GM04503 (cell line): ENCODE results near the gene HMX2.
A peak's percentile ranks its signal among the peaks of the same experiment; 100 is the strongest.
"Not testable (repeated sequence)": the region's sequence is repeated elsewhere in the genome, so short reads cannot be mapped to it uniquely, and the experiment has no call there.

Experiments used
- DNase-seq: peaks from one replicate; pipeline ENCODE4 v3.0.0-alpha.2; 2012; ENCODE audit warnings: low read depth

Gene HMX2

DNA sequence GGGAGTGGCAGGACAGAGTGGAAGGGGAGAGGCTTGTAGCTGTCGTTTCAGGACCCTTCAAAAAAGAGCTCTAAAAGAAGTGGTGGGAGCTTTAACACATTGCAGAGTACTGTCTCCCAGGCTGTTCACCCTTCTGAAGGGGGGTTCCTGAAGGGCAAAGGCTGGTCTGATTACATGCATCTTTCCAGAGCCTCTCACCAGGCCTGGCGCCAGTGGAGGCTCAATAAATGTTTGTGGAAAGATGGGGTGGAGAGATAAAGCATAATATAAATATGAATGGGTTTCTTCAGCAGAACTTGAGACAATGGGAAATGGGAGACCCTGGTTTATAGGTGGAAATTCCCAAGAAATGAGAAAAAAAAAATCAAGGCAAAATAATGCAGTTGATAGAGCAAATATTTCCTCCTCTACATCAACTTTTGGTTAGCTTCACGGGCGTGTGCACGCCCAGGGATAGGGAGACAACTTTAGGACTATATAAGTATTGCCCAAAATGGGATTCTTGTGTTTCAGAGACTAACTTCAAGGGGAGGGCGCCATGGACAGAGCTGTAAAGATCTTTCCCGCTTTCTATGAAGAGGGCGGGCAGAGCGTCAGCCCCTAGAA, 5.7 kb downstream of the HMX2 start:
- no peak for DNase-seq

DNA sequence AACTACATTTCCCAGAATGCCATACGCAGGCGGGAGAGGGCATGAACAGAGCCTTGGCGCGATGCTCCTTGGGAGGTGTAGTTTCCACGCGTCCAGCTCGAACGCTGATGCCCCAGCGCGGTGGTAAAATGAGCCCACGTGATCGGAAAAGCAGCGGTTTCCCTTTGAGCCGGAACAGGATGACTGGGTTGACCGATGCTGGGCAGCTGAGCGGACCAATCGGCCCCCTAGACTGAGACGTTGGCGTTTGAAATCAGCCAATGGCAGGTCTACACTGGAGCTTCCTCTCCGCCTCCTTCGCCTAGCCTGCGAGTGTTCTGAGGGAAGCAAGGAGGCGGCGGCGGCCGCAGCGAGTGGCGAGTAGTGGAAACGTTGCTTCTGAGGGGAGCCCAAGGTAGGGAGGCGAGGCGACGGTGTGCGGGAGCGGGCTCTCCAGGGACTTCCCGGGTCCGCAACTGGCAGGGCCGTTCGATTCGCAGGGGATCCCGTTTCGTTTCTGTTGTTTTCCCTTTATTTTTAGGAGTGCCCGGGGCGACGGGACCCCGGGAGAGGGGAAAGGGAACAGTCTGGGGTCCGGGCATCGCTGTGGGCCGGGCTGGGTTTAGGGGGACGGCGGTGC, 6.3 kb downstream of the HMX2 start, which contains the start of gene BUB3:
Gene BUB3 (plus strand): TSS at position 311 of the 619 bp plus-strand sequence. CDS start 516 bp downstream, outside the sequence.
- DNase-seq, result peak; percentile 98

DNA sequence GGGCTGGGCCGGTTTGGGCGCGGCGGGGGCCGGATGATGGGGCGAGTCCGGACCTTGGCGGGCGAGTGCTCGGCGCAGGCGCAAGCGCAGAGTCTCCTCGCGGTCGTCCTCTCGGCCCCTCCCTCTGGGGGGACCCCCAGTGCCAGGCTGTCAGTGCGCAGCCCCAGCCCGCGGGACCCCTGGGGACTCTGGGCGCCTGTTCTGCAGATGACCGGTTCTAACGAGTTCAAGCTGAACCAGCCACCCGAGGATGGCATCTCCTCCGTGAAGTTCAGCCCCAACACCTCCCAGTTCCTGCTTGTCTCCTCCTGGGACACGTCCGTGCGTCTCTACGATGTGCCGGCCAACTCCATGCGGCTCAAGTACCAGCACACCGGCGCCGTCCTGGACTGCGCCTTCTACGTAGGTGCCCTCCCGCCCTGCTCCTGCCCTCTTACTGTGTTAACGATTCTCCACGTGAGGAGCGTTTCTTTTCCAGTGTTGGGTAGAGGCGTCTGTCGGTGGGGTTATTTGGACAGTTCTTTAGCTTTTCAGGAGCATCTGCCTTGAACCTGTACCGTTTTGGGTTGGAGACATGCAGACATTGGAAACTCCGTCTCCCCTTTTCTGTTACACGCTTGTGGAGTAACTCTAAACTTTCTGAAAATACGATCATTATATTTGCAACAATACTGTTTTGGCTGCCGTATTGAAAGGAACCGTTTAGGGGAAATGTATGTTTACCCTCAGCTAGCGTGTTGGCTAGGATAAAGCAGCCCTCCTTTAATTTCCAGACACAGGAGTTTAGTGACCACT, 7.0 kb downstream of the HMX2 start:
- no peak for DNase-seq

- no peak for DNase-seq
Observed at GRCh38 chr10:123156078-123156477, 8.1 kb downstream of the HMX2 start.

- DNase-seq, result no peak
Observed at GRCh38 chr10:123157210-123157609, 9.3 kb downstream of the HMX2 start.

- no peak for DNase-seq
Observed at GRCh38 chr10:123158682-123159081, 10.7 kb downstream of the HMX2 start.

- DNase-seq, result no peak
Observed at GRCh38 chr10:123160311-123160980, 12.5 kb downstream of the HMX2 start.

- DNase-seq, result no peak
Observed at GRCh38 chr10:123164319-123164718, 16.4 kb downstream of the HMX2 start.

DNA sequence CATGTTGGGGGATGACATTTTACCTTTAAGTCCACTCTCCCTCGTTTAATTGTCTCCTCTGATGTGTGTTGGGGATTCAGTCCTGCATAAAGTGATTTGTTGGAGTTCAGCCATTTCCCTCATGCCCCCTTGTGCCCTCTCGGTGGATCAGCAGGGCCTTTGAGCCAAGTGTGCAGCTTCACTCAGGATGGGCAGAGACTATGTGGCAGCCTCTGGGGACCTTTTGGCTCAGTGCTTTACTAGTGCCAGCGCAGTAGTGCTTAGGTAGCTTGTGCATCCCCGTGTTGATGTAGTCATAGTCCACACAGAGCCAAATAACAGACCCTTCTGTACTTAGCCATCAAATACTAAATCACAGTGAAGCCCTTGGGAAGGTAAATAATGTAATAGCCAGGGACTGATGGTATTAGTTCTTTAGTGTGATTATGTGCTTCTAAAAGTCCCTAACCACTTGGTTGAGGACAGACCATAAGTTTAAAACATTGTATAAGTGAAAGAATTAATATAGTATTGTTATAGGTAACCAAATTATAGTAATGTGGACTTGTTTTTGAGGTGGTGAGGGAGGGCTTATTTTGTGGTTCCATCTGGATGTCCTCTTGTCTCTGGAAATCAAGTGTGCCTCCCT, 17.6 kb downstream of the HMX2 start:
- no peak for DNase-seq

DNA sequence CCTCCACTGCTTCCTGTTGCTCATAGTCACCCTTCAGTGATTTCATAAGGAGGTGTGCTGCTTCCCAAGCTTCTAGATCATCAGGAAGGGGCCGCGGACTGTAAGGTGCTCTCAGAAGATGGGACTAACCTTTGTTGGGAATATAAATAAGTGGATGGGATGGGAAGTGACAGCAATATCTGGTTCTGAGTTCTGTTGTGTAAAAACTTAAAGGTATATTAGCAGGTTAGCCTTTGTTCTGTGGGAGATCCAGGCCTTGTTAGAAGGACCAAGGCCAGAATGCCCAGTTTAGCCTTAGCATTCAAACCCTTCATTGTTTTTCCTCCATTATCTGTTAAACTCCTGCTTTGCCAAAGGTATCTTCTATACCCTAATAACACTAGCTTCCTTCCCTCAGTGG, 18.7 kb downstream of the HMX2 start:
- no peak for DNase-seq

GRCh38 chr10:123170961-123171360, 23.0 kb downstream of the HMX2 start:
- no peak for DNase-seq

DNA sequence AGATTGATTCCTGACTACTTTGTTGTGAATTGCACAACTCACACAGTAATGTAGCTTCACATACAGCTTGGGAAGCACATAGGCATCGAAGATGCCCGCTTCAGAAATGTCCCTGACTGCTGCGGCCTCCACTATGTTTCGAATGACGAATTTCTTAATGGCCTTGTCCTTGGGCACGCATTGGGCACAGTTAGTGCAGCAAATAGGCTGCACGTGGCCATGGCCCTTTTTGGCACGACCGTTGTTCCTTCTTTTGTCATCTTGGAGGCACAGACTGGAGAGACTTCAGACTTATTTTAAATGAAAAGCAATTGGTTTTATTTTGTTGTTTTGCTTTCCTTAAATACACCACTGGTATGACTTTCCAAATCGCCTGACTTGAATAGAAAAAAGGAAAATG, 23.7 kb downstream of the HMX2 start:
- DNase-seq, result not testable (repeated sequence)

DNA sequence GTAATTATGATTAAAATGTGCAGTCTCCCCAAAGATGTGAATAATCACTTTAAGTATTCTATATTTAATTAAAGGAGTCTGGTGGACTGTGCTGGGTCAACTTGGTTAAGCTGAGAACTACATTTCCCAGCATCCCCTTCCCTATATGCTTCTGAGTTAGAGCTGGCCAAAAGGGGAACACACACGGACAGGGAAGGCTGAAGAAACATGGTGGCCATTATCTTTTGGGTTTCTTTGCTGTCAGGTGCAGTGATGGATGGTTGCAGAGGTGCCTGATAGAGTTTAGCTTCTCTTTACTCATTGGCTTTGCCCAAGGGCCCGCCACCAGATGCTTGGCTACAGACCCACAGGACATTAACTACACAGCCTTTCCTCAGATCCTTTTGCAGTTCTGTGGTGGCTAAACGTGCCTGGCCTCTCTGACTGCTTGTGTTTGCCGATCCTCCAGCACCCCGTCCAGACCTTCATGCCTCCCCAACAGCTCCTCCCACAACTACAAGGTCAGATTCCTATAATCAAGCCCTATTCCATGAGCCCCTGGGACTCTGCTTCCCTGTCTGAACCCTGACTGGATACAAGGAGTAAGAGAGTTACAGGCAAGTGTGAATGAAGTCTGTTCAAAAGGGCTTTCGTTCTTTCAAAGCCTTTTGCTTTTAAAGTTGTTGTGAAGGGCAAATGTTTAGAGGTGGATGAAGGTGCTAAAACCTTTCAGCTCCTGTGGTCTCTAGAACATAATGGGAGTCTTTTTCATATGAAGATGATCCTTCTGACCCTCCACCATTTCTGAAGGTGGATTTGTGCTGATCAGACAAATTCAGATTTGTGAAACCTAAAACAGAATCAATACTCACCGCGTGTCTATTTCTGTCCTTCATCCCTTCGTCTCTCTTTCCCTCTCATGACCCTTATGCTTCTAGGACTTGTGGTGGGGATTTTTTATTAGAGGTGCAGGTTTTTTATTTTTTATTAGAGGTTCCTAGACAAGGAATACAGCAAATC, 27.8 kb downstream of the HMX2 start:
- no peak for DNase-seq

- DNase-seq, result not testable (repeated sequence)
Observed at GRCh38 chr10:123178390-123178789, 30.5 kb downstream of the HMX2 start.

GRCh38 chr10:123180101-123181090, 32.5 kb downstream of the HMX2 start:
- DNase-seq, result no peak

GRCh38 chr10:123183724-123184123, 35.8 kb downstream of the HMX2 start:
- no peak for DNase-seq

GRCh38 chr10:123187781-123188180, 39.8 kb downstream of the HMX2 start:
- no peak for DNase-seq

- no peak for DNase-seq
Observed at GRCh38 chr10:123191886-123192285, 44.0 kb downstream of the HMX2 start.

DNA sequence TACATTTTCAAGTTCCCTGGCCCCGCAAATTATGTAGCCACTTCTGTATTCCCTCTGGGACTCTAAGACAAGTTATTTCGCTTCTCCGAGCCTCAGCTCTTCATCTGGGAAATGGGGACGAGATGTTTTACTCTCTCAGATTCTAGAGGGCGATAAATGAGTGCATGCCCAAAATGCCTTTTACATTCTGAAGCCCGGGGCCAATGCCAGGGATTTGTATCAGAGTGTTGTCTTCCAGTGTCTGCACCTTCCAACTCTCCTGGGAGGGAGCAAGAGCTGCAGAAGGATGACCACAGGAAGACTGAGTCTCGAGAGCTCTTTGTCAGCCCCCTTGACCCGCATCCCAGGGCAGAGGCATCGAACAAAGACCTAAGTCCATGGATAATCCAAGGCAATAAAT, 46.1 kb downstream of the HMX2 start:
- no peak for DNase-seq
